Stromal cell of bone marrow (primary cell): ENCODE measurements around the gene HIBADH.
"Not testable (repeated sequence)": the region's sequence is repeated elsewhere in the genome, so short reads cannot be mapped to it uniquely, and the experiment has no call there.

Source experiments
- DNase-seq: peaks from one replicate; pipeline ENCODE4 v3.0.0-alpha.2; 2012; ENCODE audit warnings: low read depth

The HIBADH gene

GRCh38 chr7:27600247-27600646 is 62.4 kb downstream of the HIBADH start:
- DNase-seq = no peak

- no peak for DNase-seq
Observed at GRCh38 chr7:27595009-27595408, 67.7 kb downstream of the HIBADH start.

- peak; percentile 13 for DNase-seq
Observed at GRCh38 chr7:27593226-27593625, 69.5 kb downstream of the HIBADH start.

- no peak for DNase-seq
Observed at GRCh38 chr7:27590416-27590815, 72.3 kb downstream of the HIBADH start.

GRCh38 chr7:27587429-27587828 is 75.3 kb downstream of the HIBADH start:
- DNase-seq = no peak

- DNase-seq = no peak
Observed at GRCh38 chr7:27586825-27587224, 75.9 kb downstream of the HIBADH start.

DNA sequence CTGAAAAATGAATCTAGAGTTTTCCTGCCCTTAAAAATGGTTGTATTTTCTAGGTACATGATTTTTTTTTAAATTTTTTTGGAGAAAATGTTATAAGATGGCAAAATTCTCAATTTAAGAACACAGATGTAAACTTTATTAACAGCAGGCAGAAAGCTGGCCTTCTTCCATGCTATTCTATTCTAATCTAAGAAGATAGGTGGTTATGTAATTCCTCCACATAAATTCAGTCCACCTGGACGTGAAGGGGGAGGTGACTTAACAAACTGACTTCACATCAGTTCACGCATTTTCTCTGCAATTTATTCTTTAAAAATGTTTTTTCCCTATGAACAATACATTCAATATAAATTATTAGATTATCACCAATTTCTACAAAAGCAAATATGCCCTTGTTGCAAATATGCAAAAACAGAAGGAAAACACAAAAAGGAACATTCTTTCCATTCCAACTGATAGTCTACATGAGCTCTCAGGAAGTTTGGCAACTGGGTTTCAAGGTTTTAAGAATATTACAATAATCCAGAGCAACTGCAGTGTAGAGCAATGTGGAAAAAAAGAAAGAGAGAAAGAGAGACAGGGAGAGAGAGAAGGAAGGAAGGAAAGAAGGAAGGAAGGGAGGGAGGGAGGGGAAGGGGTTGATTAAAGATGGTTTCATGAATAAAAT is 76.8 kb downstream of the HIBADH start:
- DNase-seq = no peak

GRCh38 chr7:27581906-27582305 is 80.8 kb downstream of the HIBADH start:
- DNase-seq = no peak

DNA sequence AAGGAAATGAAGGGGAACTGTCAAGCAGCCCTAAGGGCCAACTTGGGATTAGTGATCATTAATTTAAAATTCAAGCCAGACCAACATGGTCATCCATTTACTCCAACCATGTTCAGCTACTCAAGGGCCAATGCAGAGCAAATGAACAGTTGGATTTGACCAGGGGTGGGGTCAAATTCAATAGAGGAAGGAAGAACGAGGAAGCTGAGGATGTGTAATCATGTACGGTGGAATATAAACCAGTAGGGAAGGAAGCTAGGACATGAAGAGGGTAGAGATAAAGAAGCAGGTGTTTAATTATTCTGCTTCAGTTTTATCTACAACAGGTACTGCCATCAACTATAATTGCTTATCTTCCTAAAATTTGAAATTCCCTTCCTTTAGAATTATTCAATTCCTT is 81.6 kb downstream of the HIBADH start:
- DNase-seq = no peak

DNA sequence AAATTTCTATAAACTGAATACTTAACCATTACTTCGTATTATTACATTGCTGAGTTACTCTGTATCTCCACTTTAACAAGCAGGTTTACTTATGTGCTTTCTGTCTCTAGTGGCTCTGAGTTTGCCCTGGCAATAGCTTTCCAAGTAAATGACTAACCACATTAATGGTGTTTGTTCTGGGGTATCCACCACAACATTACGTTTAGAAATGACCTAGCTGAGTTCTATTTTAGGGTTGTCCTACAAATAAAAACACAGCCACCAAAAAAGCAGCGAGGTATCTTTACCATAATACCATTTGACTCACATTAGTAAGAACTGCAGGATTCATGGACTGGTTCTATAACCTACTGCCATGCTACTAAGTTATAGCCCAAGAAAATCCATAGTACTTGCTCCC is 83.1 kb downstream of the HIBADH start:
- no peak for DNase-seq

- DNase-seq = not testable (repeated sequence)
Observed at GRCh38 chr7:27578169-27578568, 84.5 kb downstream of the HIBADH start.

- DNase-seq = peak; percentile 29
Observed at GRCh38 chr7:27576360-27576944, 86.2 kb downstream of the HIBADH start.

GRCh38 chr7:27575613-27576012 is 87.1 kb downstream of the HIBADH start:
- DNase-seq = no peak

DNA sequence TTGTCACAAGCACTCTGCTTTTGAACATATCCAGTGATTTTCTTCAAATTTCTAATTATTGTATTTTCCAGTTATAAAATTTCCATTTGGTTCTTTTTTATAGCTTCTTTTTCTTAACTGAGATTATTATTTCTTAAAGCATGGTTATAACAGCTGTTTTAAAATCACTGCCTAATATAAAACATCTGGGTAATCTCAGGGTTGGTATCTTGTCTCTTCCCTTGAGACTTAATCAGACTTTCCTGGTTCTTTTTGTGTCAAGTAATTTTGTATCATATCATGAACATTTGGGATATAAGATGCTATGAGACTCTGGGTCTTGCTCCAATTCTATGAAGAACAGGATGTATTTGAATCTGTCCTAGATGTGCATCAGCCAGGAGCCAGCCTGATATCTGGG is 93.6 kb downstream of the HIBADH start:
- no peak for DNase-seq

DNA sequence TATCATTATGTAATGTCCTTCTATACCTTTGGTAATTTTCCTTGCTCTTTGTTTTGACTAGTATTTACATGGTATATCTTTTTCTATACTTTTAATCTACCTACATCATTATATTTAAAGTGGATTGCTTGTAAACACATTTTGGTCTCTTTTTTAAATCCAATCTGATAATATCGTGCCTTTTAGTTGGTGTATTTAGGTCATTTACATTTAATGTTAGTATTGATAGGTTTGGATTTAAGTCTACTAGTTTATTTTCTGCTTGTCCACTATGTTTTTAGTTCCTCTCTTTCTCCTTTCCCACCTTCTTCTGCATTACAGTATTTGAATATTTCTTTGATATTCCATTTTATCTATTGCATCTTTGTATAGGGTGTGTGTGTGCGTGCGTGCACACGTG is 95.4 kb downstream of the HIBADH start:
- DNase-seq = no peak

DNA sequence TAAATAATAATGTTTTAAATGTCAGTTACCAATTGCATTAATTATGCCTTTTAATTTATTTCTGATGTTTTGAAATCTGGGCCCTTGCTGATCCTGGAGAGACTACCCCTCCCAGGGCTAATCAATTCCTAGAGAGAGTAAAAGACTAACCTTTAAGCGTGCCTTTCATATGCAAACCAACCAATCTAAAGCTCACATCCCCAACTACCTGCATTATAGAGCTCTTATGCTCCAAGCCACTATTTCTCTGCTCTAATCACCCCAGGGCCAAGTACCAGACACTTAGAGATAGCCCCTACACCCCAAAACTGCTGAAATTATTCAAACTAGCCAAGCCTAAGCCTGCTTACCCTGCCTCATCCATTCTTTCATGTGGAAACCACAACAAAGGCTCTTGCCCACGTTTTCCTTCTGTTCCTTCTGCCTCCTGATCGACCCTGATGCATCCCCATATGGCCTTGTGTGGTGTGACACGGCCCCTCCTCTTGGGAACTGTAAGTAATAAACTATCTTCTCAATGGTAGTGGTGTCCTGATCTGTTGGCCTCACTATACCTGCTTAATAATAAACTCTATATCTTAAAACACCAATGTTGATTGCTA is 97.7 kb downstream of the HIBADH start:
- no peak for DNase-seq

DNA sequence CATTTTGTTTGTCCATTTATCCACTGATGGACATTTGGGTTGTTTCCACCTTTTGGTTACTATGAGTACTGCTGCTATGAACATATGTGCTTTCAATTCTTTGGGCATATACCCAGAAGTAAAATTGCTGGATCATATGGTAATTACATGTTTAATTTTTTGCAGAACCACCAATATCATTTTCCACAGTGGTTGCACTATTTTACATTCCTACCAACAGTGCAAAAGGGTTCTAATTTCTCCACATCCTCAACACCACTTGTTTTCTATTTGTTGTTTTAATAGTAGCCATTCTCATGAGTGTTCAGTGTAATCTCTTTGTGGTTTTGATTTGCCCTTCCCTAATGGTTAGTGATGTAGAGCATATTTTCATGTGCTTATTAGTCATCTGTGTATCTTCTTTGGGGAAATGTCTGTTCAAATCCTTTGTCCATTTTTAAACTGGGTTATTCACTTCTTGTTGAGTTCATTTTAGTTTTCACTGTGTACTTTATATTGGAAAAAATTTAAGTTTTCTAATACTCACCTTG is 101.9 kb downstream of the HIBADH start:
- DNase-seq = peak; percentile 77

GRCh38 chr7:27555670-27556069 is 107.0 kb downstream of the HIBADH start:
- DNase-seq = no peak

GRCh38 chr7:27554826-27555225 is 107.9 kb downstream of the HIBADH start:
- no peak for DNase-seq

GRCh38 chr7:27553273-27553672 is 109.4 kb downstream of the HIBADH start:
- no peak for DNase-seq

- no peak for DNase-seq
Observed at GRCh38 chr7:27551803-27552400, 110.8 kb downstream of the HIBADH start.

DNA sequence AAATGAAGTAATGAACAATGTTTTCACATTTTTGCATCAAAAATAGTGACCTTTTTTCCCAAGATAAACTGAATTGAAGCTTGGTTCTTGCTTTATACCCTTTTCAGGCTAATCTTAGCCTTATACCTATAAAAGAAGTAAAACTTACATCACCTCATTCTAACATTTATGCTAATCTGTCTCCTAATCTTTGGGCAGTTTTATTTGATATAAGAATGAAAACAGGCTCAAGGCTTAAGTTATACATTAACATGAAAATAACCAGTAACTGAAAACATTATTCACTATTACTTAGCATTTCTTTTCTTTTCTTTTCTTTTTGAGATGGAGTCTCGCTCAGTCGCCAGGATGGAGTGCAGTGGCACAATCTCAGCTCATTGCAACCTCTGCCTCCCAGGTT is 113.1 kb downstream of the HIBADH start:
- no peak for DNase-seq

GRCh38 chr7:27548304-27548703 is 114.4 kb downstream of the HIBADH start:
- DNase-seq = no peak
